Measurements from ENCODE around the gene C1QTNF8.

The C1QTNF8 gene

DNA sequence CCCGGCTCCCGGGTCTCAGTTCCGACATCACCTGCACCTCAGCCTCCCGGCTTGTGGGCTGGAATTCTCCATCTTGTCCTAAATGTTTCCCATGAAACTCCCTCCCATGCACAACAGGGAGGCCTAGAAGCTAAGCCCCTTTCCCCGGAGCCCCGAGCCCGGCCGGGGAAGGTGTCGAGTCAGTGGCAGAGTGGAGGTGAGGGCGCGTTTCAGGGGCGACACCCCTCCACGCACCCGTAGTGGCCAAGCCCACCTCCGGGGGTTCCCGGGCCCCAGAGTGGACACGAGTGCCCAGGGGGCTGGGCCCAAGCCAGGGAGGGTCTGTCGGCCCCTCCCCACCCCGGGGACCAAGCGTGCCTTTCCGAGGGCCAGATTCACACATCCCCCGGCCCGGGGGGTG lies 25.0 kb upstream of the C1QTNF8 start:
- H3K27ac ChIP-seq: no peak overlapping the region
- TF ChIP-seq ZFX (IDR thresholded peaks at IDR 0.05): no peak
- TF ChIP-seq, protein P1, sequence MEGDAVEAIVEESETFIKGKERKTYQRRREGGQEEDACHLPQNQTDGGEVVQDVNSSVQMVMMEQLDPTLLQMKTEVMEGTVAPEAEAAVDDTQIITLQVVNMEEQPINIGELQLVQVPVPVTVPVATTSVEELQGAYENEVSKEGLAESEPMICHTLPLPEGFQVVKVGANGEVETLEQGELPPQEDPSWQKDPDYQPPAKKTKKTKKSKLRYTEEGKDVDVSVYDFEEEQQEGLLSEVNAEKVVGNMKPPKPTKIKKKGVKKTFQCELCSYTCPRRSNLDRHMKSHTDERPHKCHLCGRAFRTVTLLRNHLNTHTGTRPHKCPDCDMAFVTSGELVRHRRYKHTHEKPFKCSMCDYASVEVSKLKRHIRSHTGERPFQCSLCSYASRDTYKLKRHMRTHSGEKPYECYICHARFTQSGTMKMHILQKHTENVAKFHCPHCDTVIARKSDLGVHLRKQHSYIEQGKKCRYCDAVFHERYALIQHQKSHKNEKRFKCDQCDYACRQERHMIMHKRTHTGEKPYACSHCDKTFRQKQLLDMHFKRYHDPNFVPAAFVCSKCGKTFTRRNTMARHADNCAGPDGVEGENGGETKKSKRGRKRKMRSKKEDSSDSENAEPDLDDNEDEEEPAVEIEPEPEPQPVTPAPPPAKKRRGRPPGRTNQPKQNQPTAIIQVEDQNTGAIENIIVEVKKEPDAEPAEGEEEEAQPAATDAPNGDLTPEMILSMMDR (conservative IDR thresholded peaks at IDR 0.05): no peak

DNA sequence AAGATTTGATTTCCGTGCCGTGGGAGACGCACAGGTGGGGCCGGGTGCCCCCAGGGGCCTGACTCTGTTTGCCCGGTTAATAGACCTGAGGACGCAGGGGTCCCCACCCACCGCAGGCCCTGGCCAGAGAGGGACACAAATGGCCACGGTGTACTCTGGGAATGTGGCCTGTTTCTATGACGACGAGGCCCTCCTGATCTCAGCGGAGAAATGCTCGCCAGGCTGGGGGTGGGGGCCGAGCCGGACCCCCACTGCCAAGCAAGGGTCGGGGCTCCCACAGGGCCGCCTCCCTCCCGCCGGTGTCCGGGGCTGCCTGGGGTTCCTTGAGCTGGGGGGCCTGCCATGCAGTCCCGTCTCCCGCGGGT lies 24.5 kb upstream of the C1QTNF8 start:
- H3K27ac ChIP-seq: no peak overlapping the region

DNA sequence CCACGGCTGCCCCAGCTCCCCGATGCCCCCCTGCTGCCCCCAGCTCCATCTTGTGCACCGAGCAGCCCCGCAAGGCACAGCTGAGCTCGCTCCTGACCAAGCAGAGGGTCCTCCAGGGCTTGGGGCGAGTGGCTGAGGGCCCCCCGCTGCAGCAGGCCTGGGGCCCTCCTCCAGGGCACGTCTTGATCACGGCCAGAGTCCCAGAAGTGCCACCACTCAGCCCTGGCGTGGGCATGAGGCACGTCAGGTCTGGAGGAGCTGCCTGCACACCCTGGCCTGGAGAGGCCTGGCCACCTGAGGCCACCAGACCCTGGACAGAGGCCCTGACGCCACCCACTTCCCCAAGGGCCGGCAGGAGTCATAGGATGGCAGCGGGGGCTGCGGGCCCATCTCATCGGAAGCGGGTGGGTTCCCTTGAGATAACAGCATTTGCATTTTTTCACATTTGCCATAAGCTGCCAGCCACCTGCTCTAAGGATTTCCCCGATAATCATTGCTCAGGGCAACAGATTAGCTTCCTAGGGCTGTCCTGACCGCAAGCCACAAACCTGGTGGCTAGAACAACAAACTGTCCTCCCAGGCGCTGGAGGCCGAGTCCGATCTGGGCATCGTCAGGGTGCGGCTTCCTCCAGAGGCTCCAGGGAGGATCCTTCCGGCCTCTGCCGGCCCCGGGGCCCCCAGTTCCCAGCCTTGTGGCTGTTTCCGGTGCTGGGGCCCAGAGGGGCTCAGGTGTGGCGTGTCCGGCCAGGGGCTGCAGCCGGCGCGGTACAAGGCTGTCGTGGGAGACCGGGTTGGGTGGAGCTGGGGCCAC lies 23.9 kb upstream of the C1QTNF8 start:
- TF ChIP-seq ZFX (IDR thresholded peaks at IDR 0.05): no peak
- TF ChIP-seq, protein P1 (conservative IDR thresholded peaks at IDR 0.05): no peak
- H3K27ac ChIP-seq: no peak overlapping the region

More for the DNA sequence above, 24.5 kb upstream of the C1QTNF8 start:
- TF ChIP-seq, protein P1 (conservative IDR thresholded peaks at IDR 0.05): no peak
- no peak for TF ChIP-seq ZFX (IDR thresholded peaks at IDR 0.05)

DNA sequence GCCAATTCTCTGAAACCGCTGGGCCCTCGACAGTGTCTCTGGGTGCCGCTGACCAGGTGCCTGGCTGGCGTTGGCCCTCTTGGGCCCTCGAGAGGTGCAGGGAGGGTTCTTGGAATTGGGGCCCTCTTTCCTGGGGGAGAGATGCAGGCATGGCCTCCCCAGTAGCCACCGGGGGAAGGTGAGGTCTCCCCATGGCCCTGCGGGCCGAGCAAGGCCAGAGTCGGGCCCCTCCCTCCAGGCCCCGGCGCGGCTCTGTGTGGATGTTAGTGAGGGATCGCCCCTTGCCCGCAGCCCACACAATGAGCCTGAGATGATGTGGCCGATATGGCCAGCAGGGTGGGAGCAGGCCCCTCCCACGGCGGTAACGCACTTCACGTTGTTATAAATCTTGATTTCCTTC lies 23.1 kb upstream of the C1QTNF8 start:
- no peak overlapping the region for H3K27ac ChIP-seq
- TF ChIP-seq ZFX (IDR thresholded peaks at IDR 0.05): no peak
- TF ChIP-seq, protein P1 (conservative IDR thresholded peaks at IDR 0.05): no peak

DNA sequence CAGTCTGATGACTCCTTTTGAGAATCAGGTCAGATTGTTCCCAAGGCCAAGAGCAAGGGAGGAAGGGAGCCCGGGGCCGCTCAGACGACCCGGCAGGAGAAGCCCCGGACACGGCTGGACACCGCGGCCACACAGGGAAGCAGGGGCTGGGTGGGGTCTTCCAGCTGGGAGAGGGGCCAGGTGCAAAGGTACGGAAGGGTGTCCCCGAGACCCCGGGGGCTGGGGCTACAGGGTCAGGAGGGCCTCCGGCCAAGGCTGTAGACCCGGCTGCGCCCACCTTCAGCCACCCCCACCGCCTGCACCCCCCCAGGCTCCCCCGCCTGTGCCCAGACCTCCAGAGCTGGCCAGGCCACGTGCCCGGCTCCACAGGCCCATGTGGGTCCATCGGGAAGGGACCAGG lies 21.9 kb upstream of the C1QTNF8 start:
- H3K27ac ChIP-seq: no peak overlapping the region
- TF ChIP-seq ZFX (IDR thresholded peaks at IDR 0.05): no peak
- TF ChIP-seq, protein P1 (conservative IDR thresholded peaks at IDR 0.05): no peak

DNA sequence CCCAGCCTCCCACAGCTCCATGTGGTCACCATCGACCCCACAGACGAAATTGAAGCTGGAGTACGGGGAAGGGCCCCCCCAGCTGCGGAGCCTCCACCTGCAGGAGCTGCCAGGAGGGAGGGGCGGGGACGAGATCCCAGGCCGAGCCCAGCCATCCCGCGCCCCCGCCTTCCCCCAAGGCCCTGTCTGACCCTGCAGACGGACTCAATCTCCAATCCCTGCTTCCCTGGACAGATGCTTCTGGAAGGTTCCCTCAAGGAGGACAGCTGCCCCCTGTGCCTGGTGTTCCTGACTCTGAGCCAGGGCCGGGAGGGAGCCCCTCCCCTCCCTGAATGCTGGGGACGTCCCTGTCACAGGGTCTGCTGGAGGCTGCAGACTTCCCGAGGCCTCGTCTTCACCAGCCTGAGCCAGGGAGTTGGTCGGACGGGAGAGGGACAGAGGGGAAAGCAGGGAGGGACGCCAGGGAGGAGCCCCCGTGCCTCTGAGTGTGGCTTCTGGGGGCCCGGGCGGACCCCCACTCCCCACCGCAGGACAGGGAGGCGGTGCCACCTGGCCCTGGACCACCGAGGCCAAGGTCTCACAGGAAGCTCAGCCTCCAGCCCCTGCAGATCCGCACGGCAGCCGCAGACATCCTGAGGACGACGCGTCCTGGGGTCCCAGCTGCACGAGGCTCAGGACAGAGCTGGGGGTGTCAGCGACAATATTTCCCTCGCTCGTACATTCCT lies 21.3 kb upstream of the C1QTNF8 start:
- no peak overlapping the region for H3K27ac ChIP-seq
- TF ChIP-seq ZFX (IDR thresholded peaks at IDR 0.05): no peak
- TF ChIP-seq, protein P1 (conservative IDR thresholded peaks at IDR 0.05): no peak

DNA sequence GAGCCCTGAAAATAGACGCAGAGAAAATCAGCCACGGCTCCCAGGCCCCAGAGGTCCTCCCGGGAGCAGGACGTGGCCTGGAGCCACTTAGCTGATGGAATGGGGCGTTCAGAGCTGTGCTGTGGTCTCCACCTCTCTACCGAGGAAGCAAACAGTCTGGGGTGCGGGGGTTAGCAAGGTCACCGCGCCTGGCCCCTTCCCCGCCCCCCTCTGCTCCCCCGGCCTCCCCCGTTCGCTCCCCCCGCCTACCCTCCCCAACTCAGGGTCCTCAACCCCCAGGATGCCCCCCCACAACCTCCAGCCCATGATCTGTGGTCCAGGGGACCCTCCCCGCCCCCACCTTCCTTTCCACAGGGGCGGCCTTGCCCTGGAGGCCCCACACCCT lies 20.6 kb upstream of the C1QTNF8 start:
- TF ChIP-seq, protein P1 (conservative IDR thresholded peaks at IDR 0.05): no peak
- TF ChIP-seq ZFX (IDR thresholded peaks at IDR 0.05): no peak
- H3K27ac ChIP-seq: no peak overlapping the region
